ENCODE results near the gene EPC2.
"Not testable (repeated sequence)": the region's sequence is repeated elsewhere in the genome, so short reads cannot be mapped to it uniquely, and the experiment has no call there.

The EPC2 gene

GRCh38 chr2:148640767-148641166 lies 3.8 kb upstream of the EPC2 start:
- DNase-seq: no peak

DNA sequence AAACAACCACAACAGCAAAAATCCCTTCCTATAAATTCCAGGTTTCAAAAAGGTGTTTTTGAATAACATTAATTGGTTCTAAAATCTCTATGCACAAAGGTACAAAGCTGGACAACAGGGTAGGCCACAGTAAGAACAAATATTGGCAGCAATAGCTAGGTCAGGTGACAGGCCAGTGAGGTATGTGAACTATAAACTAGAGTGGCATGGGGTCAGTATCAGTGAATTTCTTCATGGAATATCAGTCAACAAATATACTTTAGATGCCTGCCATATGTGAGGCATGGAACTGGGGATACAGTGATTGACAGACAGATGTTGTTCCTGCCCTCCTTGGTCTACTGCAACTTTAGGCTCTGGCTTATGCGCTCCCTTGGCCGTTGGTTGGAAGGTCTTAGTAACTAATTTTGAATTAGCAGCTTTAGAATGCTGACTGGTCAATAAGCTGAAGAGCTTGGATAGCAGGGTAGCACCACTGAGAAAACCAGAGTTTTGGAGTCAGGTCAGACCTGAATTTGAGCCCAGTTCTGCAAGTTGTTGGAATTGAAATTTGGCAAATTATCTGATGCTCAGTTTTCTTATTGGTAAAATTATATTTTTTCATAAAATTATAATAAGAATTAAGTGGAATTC lies 2.3 kb upstream of the EPC2 start:
- DNase-seq: no peak

- no peak for DNase-seq
Observed at GRCh38 chr2:148642891-148643416, 1.6 kb upstream of the EPC2 start.

DNA sequence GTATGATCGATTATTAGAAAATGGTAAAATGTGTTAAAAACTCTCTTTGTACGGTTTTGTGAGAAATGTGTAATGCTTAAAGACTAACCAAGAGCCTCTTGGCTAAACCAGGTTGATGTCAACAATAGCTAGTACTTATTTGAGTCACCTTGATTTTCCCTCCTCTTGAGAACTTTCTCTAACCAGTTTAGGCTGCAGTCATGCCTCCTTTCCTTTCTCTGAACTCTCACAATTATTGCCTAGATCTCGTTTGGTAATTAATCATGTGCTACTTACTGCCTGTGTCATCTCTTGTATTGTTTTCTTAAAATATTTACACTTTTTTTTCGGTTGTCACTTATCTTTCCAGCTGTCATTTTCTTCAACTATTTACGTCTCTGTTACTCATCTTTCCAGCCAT lies 1.1 kb upstream of the EPC2 start:
- DNase-seq: no peak

- peak; percentile 100 for DNase-seq
Observed at GRCh38 chr2:148644883-148645538, 460 bp downstream of the EPC2 start.

DNA sequence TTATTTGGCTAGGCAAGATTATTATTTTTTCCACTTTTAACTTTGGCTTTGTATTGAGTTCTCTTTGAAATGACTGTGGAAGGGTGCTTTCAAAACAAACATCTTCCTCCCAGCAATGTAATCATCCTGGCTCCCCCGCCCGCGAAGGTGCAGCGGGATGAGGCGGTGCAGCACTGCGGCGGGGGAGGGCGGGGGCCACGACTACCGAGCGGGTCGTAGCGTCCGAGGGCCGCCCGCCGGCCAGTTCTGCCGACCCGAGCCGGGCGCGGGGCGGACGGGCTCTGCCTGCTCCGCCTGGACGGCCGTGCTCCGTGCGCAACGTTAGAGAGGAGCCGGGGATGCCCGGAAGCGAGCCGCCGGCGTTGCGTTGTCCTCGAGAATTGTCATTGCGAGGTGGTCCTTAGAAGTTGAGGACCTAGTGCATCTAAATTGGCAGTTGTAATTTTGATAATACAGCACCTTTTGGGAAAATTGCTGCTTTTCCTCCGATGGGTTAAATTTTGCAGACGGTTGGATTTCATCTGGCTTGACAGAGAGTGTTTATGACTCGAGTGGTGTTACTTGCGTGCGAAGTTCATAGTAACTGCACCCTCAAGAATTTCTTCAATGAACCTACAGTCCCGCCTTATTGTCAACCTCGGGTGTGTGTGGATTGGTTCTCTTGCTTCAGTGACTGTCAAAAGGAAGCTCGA lies 1.1 kb downstream of the EPC2 start:
- peak; percentile 88 for DNase-seq

GRCh38 chr2:148646231-148646559 lies 1.6 kb downstream of the EPC2 start:
- DNase-seq: no peak

- not testable (repeated sequence) for DNase-seq
Observed at GRCh38 chr2:148647711-148648110, 3.2 kb downstream of the EPC2 start.

DNA sequence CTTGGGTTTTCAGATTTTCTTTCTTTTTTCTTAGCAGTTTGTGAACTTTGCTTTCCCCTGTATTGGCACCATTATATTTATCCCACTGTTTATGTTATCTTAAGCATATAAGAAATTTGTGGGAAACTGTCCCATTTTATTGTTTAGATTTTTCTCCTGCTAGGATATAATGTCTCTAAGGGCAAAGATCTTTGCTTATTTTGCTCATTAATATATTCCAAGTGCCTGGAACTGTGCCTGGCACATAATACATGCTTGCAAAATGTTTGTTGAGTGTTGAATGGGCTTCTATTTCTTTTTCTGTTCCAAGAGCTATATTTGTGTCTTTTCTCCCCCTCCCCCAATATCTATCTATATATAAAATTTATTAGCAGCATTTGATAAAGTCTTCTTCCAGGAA lies 5.4 kb downstream of the EPC2 start:
- DNase-seq: no peak

DNA sequence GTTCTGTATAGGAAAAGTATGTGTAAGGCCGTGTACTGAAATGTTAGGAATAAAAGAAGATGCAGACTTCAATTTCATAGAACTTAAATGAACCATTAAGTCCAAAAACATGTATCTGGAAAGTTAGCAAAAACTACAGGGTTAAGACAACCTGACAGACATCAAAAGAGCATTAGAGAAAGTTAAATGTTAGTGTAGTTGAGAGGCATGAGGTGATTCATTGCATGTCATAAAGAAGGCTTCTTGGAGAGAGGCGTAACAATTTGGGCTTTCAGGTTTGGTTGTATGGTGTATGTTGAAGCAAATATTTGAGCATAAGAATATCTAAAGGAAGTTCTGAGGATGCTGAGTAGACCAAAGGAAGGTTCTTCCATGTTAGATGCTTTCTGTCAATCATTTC lies 6.3 kb downstream of the EPC2 start:
- no peak for DNase-seq

GRCh38 chr2:148651972-148652371 lies 7.4 kb downstream of the EPC2 start:
- DNase-seq: no peak

DNA sequence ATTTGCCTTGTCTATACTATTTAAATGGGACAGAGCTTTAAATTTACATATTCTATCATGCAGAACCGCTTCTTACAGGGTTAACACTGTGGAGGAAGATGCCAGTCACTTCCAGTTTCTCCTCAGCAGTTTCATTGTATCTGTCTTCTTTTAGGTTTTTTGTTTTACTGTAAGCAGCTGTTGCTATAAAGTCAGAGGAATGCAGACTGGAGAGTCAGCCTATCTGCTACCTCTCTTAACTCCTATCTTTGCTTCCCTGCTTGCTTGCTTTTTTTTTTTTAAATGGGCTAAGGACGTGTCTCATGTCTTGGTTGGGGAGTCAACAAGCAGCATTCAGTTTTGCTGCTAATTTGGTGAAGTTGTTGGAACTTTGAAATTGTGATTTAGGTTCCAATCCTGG lies 8.9 kb downstream of the EPC2 start:
- no peak for DNase-seq

DNA sequence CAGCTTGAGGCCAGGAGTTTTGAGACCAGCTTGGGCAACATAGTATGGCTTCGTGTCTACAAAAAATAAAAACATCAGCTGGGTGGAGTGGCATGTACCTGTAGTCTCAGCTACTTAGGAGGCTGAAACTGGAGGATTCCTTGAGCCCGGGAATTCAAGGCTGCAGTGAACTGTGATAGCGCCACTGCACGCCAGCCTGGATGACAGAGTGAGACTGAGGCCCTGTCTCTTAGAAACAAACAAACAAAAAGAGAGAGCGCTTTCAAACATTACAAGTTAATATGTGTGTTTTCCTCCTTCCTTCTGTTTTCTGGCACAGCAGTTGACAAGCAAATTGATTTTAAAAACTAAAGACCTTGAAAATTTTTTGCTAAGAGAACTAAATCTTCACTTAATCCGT lies 9.9 kb downstream of the EPC2 start:
- DNase-seq: no peak

DNA sequence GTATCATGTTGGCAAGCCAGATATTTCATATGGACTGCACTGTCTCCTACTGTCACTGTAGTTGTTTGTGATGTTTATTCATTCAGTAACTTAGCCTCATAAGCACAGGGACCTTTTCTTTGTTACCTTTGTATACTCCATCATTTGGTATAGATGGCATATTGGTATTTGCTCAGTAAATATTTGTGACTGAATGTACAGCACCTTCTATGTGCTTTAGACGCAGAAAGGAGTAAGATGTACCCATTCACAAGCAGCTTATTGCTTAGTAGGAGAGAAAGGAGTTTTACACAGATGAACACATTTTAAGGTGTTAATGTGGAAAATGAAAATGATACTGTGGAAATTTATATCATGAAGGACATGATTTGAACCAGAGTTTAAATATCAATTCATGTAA lies 12.0 kb downstream of the EPC2 start:
- no peak for DNase-seq

DNA sequence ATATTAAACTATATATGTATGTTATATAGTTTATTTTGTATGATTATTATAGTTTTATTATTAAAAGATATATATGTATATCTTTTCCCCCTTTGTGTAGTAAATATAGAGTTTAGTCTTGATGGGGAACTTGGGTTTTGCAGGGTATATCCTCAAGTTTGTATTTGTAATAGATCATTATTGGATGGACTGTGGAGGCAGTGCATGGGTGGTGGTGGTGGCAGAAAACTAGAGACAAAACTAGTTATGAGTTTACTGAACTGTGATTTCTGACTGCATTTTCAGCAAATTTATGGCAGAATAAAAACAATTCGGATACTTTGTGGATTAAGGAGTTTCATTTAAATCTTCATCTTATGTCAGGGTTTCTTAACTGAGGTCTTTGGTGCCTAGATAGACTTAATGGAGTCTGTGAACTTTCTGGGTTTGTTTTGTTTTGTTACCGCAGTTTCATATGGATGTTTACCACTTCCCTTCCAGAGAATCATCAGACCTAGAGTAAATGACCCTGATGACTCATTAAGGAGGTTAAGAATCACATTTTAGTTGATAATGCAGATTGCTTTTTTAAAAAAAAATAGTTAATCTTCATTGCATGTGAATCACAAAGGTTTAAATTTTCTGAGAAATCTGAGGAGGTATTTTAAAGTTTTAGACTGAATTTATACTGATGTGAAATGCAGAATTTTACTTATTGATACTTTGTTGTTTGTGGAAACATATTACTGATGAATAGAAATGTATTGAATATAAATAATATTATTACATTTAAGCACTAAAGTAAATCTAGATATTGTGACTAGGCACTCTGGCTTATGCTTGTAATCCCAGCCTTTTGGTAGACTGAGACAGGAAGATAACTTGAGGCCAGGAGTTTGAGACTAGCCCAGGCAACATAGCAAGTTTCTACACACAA lies 14.5 kb downstream of the EPC2 start:
- no peak for DNase-seq

GRCh38 chr2:148660999-148661398 lies 16.4 kb downstream of the EPC2 start:
- no peak for DNase-seq

DNA sequence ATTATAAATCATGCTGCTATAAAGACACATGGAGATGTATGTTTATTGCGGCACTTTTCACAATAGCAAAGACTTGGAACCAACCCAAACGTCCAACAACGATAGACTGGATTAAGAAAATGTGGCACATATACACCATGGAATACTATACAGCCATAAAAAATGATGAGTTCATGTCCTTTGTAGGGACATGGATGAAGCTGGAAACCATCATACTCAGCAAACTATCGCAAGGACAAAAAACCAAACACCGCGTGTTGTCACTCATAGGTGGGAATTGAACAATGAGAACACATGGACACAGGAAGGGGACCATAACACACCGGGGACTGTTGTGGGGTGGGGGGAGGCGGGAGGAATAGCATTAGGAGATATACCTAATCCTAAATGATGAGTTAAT lies 17.8 kb downstream of the EPC2 start:
- not testable (repeated sequence) for DNase-seq

DNA sequence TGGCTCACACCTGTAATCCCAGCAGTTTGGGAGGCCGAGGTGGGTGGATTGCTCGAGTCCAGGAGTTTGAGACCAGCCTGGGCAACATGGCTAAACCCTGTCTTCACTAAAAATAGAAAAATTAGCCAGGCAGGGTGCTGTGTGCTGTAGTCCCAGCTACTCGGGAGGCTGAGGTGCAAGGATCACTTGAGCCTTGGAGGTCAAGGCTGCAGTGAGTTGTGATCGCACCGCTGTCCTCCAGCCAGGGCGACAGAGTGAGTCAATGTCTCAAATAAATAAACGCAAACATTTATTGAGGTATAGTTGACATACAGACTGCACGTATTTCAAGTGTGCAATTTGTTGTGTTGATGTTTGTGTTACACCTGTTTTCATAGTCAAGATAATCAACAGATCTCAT lies 19.7 kb downstream of the EPC2 start:
- no peak for DNase-seq

DNA sequence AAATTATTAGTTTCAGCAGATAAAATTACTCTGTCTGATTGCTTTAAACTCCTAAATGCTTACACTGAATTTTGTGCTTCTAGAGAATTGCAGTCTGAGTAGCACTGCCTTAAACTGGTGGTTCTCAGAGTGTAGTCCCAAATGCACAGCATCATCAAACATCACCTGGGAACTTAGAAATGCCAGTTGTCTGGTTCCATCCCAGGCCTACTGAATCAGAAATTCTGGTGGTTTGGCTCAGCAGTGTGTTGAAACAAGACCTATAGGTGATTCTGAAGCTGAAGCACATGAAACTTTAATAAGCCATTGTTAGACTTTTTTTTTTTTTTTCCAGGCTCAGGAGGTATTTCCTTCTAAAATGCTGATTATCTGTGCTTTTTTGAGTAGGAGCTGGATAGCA lies 22.0 kb downstream of the EPC2 start:
- no peak for DNase-seq

GRCh38 chr2:148667113-148667836 lies 22.7 kb downstream of the EPC2 start:
- no peak for DNase-seq

- no peak for DNase-seq
Observed at GRCh38 chr2:148670773-148671172, 26.2 kb downstream of the EPC2 start.

Measured in right kidney (tissue), 1 donor.